Keratinocyte (primary cell): ENCODE data around the gene BTN3A1. TPM values are rescaled to one million over a fixed set of nuclear protein-coding genes. Genes with fewer than 3 reads are reported as not detected.
A peak's percentile ranks its signal among the peaks of the same experiment; 100 is the strongest.

Source experiments
- DNase-seq: peaks from one replicate; pipeline ENCODE4 v3.0.0-alpha.2; 2011; ENCODE audit warnings: low read depth, missing footprints, low spot score
- FAIRE-seq: peaks from 2 replicates; lab custom pipeline; 2011; peaks lifted over from hg19 to GRCh38; lab: Jason Lieb, UNC
- H2AFZ ChIP-seq: 2 replicates; pipeline ENCODE4 v1.6.0; 2012; ENCODE audit warnings: low read length, control low read depth, inconsistent platforms; ENCODE audit not compliant: control insufficient read depth
- H3K27ac ChIP-seq: 2 replicates; pipeline ENCODE4 v1.5.1; 2011; ENCODE audit warnings: low read length; ENCODE audit not compliant: control insufficient read depth, insufficient read depth
- H3K27me3 ChIP-seq: 3 replicates; pipeline ENCODE4 v1.6.0; 2011; ENCODE audit warnings: low read length; ENCODE audit not compliant: control insufficient read depth, insufficient read depth; ENCODE audit errors: extremely low read depth
- H3K36me3 ChIP-seq, 2 experiments: 2 replicates in 1 of 2; 3 replicates in 1 of 2; pipeline ENCODE4 v1.5.1; 2011; ENCODE audit warnings: low read length in 2 of 2, mild to moderate bottlenecking in 1 of 2; ENCODE audit not compliant: control insufficient read depth in 2 of 2, insufficient read depth in 2 of 2; ENCODE audit errors: extremely low read depth in 1 of 2
- H3K4me1 ChIP-seq: 3 replicates; pipeline ENCODE4 v1.5.1; 2011; ENCODE audit warnings: low read length; ENCODE audit not compliant: control insufficient read depth, insufficient read depth; ENCODE audit errors: extremely low read depth
- H3K4me2 ChIP-seq: 3 replicates; pipeline ENCODE4 v1.6.0; 2011; ENCODE audit warnings: low read depth, low read length; ENCODE audit not compliant: control insufficient read depth, insufficient read depth; ENCODE audit errors: extremely low read depth
- H3K4me3 ChIP-seq, 3 experiments: fragments of 200-600 bp in 1 of 3; sonication (generic) in 1 of 3; 2 replicates in 2 of 3; 3 replicates in 1 of 3; pipeline ENCODE4 v1.5.1; 2011 to 2016; ENCODE audit warnings: low read length in 3 of 3, mild to moderate bottlenecking in 3 of 3, control low read depth in 2 of 3, inconsistent platforms in 1 of 3, low read depth in 1 of 3, mixed read lengths in 1 of 3, mixed run types in 1 of 3, moderate library complexity in 1 of 3; ENCODE audit not compliant: control insufficient read depth in 2 of 3, insufficient read depth in 2 of 3; ENCODE audit errors: extremely low read depth in 1 of 3
- H3K79me2 ChIP-seq: 2 replicates; pipeline ENCODE4 v1.6.0; 2012; ENCODE audit warnings: low read length; ENCODE audit not compliant: control insufficient read depth, insufficient read depth
- H3K9ac ChIP-seq: 3 replicates; pipeline ENCODE4 v1.6.0; 2011; ENCODE audit warnings: low read length; ENCODE audit not compliant: control insufficient read depth, insufficient read depth; ENCODE audit errors: extremely low read depth
- H3K9me1 ChIP-seq: 3 replicates; pipeline ENCODE4 v1.6.0; 2011; ENCODE audit warnings: low read length; ENCODE audit not compliant: control insufficient read depth, insufficient read depth; ENCODE audit errors: extremely low read depth
- H3K9me3 ChIP-seq: 2 replicates; pipeline ENCODE4 v1.5.1; 2012; ENCODE audit warnings: low read depth, low read length; ENCODE audit not compliant: control insufficient read depth
- H4K20me1 ChIP-seq: 3 replicates; pipeline ENCODE4 v1.6.0; 2011; ENCODE audit warnings: low read length; ENCODE audit not compliant: control insufficient read depth, insufficient read depth; ENCODE audit errors: extremely low read depth
- CTCF ChIP-seq, 3 experiments: IDR thresholded peaks in 1 of 3; conservative IDR thresholded peaks in 1 of 3; optimal IDR thresholded peaks in 1 of 3; 2 replicates in 2 of 3; 3 replicates in 1 of 3; pipeline versions ENCODE3 to v1.5.1; 2011; ENCODE audit warnings: low read length in 3 of 3, mild to moderate bottlenecking in 3 of 3, moderate library complexity in 2 of 3, control low read depth in 1 of 3, inconsistent platforms in 1 of 3; ENCODE audit not compliant: insufficient read depth in 2 of 3; ENCODE audit errors: extremely low read depth in 1 of 3
- EZH2 ChIP-seq: IDR thresholded peaks from one replicate; pipeline ENCODE4 v1.6.1; 2012; ENCODE audit warnings: inconsistent platforms, mild to moderate bottlenecking, low read length, moderate library complexity
- dilution Hi-C: fragments of 300-500 bp; cut with MboI; formaldehyde crosslinking; loops from one replicate; pipeline ENCODE4 v1.7.0; 2020; ENCODE audit warnings: low sequenced_read_pairs; ENCODE audit not compliant: extremely low pct_ligation_motif_present
- polyA plus RNA-seq, 5 experiments: library from polyadenylated mRNA; depleted of rRNA in 3 of 5; stranded (reverse) in 3 of 5; stranded (forward) in 1 of 5; unstranded in 1 of 5; fragments of >200 nt; gene quantifications; 1 replicate in 1 of 5; 2 replicates in 3 of 5; 3 replicates in 1 of 5; pipeline versions ENCODE4 v1.2.1 to v1.2.3, GENCODE V29; 2011 to 2012; ENCODE audit warnings: missing spikeins in 2 of 5, low read depth in 1 of 5, low replicate concordance in 1 of 5

Gene BTN3A1
- polyA plus RNA-seq, 1 donor (not counting 4 experiments of a cell fraction or from before 2014, with no cell fraction given), result 6.9 TPM

DNA sequence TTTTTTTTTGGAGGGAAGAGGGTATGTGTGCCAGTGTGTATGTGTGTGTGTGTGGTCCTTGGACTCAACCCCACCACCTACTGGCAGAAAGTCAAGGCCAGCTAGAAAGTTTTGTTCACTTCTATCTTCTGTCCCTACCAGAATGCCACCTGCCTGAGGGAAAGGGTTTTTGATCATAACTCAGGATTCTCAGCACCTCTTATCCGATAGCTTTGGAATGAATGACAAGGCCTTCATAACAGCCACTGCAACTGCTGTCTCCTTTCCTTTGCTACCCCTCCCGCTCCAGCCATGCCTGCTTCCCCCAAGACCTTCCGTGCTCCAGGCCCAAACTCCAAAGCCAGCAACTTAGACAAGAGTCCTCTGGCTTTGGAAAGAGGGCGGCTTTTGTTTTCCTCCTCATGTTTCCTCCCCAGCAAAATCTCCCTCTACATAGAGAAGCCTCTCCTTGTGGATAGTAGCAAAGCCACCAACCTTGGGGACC, 18.7 kb downstream of the BTN3A1 start:
- H3K27ac ChIP-seq, result peak overlapping the region; percentile 43

DNA sequence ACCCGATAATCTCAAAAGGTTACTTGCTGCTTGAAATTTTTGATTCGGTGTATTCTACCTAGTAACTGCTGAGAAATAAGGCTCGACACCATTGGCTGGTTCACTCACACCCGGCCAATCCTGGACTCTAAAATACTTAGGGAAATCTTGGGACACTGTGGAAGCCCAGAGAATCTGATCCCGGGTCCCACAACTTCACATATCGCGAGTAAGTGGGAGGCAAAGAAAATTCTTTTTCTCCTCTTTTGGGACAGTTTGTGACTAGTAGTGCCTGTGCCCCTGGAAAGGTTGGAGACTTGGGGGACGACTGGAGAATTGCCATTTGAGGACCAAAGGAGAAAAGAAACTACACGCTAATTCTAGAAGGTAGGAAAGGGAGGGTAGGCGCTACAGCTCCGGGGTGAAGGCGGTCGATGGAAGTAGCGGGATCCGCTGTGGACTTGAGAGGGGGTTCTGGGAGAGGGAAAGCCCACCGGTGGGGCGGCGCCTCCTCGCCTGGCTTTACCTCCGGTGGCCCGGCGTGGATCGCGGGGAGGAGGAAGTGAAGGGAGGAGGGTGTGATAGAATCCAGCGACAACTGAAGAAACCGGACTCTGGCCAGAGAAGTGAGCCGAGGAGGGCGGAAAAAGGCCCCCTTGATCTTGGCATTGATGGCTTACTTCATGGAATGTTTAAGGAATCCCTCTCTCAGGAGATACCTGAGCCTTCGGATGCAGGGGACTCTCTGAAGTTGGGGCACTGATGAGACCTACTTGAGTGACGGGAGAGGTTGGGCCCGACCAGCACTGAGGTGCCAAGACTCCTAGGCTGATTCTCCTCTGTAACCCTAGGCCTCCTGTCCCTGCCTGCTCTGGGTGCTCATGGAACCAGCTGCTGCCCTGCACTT, 19.4 kb downstream of the BTN3A1 start:
- Histone ChIP-seq H3K9ac (peak overlapping the region; percentile 91), H2AFZ (peak overlapping the region; percentile 100), H3K36me3 (peaks cover 2 to 3% of the 10 kb centered on the region in 2 experiments), H3K9me3 (no peaks in the 10 kb centered on the region), H3K27ac (peak overlapping the region; percentile 62), H3K4me3 (peak overlapping the region; percentile 63 to 93 (median 83)), H3K79me2 (no peaks in the 10 kb centered on the region), H3K9me1 (no peaks in the 10 kb centered on the region), H3K4me2 (peak overlapping the region; percentile 96), H3K4me1 (peaks cover 8% of the 10 kb centered on the region), H3K27me3 (no peaks in the 10 kb centered on the region), H4K20me1 (no peaks in the 10 kb centered on the region)
- TF ChIP-seq CTCF (optimal IDR thresholded peaks at IDR 0.05 in 1 of 3, IDR thresholded peaks at IDR 0.05 in 1 of 3, conservative IDR thresholded peaks at IDR 0.05 in 1 of 3; ENCODE audit: extremely low read depth in 1 of 3, insufficient read depth in 2 of 3, low read length in 3 of 3), result no peak
- TF ChIP-seq EZH2, result no peak
- peak; percentile 44 for DNase-seq
- dilution Hi-C loops, result no loop called here
- FAIRE-seq, result peak; percentile 75

More for the DNA sequence above, 18.7 kb downstream of the BTN3A1 start:
- H3K36me3 ChIP-seq, result peaks cover 0 to 2% of the 10 kb centered on the region in 2 experiments
- H4K20me1 ChIP-seq, result no peaks in the 10 kb centered on the region
- peak overlapping the region; percentile 96 for H3K4me2 ChIP-seq
- H3K4me1 ChIP-seq, result peaks cover 8% of the 10 kb centered on the region
- DNase-seq (no peak), FAIRE-seq (no peak)
- dilution Hi-C loops, result no loop called here
- no peaks in the 10 kb centered on the region for H3K9me1 ChIP-seq
- no peaks in the 10 kb centered on the region for H3K27me3 ChIP-seq
- H3K9ac ChIP-seq, result peak overlapping the region; percentile 91
- H3K79me2 ChIP-seq, result no peaks in the 10 kb centered on the region
- H2AFZ ChIP-seq, result peak overlapping the region; percentile 96
- TF ChIP-seq EZH2 (no peak), CTCF (optimal IDR thresholded peaks at IDR 0.05 in 1 of 3, IDR thresholded peaks at IDR 0.05 in 1 of 3, conservative IDR thresholded peaks at IDR 0.05 in 1 of 3; ENCODE audit: extremely low read depth in 1 of 3, insufficient read depth in 2 of 3, low read length in 3 of 3) (peak; percentile 35 to 54 (median 53))
- H3K9me3 ChIP-seq, result no peaks in the 10 kb centered on the region
- peak overlapping the region in 2 of 3 experiments; percentile 83 to 93 for H3K4me3 ChIP-seq
